ENCODE data around the gene SNUPN. TPM values are rescaled to one million over a fixed set of nuclear protein-coding genes. Genes with fewer than 3 reads are reported as not detected.

The SNUPN gene
- total RNA-seq, 4 donors from 2014 or later, result 14.2 to 18.3 (median 15.9) TPM

DNA sequence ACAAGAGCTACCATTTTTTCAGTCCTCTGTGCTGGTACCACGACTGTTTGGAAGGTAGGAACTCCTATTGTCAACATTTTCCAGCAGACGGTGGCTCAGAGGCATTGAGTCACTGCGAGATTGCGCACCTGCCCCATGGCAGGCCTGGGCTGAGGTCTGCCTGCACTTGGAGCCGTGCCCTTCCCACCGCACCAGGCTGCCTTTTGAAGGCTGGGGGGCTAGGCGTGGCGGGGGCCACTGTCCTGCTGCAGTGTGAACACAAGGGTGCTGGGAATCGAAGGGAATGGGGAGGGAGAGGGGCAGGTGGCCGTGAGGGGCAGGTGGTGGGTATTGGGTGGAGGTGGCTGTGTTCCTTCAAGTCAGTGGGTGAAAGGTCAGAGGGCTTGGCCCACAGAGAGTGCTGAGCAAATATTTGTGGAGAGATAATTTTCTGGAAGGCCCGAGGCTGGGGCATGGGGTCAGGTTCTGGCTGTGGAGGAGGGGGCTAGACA lies 38.5 kb upstream of the SNUPN start:
- H3K9me3 ChIP-seq, result no peaks in the 10 kb centered on the region
- TF ChIP-seq POLR2A (IDR thresholded peaks at IDR 0.05), result no peak
- TF ChIP-seq, protein P1, sequence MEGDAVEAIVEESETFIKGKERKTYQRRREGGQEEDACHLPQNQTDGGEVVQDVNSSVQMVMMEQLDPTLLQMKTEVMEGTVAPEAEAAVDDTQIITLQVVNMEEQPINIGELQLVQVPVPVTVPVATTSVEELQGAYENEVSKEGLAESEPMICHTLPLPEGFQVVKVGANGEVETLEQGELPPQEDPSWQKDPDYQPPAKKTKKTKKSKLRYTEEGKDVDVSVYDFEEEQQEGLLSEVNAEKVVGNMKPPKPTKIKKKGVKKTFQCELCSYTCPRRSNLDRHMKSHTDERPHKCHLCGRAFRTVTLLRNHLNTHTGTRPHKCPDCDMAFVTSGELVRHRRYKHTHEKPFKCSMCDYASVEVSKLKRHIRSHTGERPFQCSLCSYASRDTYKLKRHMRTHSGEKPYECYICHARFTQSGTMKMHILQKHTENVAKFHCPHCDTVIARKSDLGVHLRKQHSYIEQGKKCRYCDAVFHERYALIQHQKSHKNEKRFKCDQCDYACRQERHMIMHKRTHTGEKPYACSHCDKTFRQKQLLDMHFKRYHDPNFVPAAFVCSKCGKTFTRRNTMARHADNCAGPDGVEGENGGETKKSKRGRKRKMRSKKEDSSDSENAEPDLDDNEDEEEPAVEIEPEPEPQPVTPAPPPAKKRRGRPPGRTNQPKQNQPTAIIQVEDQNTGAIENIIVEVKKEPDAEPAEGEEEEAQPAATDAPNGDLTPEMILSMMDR (IDR thresholded peaks at IDR 0.05 in 4 of 5, conservative IDR thresholded peaks at IDR 0.05 in 1 of 5), result no peak
- no peaks in the 10 kb centered on the region for H3K36me3 ChIP-seq
- no peaks in the 10 kb centered on the region for H3K27me3 ChIP-seq
- no peak overlapping the region for H3K4me3 ChIP-seq
- ATAC-seq, result no peak
- H3K27ac ChIP-seq, result no peak overlapping the region
- no peak for DNase-seq
- H3K4me1 ChIP-seq, result peaks cover 22 to 26% of the 10 kb centered on the region in 2 donors
- intact Hi-C loops (cut with DNase I; ENCODE audit: low total_unique reads) (no loop called here), in situ Hi-C loops (cut with MboI; ENCODE audit: low sequenced_read_pairs in 4 of 4) (no loop called here)

DNA sequence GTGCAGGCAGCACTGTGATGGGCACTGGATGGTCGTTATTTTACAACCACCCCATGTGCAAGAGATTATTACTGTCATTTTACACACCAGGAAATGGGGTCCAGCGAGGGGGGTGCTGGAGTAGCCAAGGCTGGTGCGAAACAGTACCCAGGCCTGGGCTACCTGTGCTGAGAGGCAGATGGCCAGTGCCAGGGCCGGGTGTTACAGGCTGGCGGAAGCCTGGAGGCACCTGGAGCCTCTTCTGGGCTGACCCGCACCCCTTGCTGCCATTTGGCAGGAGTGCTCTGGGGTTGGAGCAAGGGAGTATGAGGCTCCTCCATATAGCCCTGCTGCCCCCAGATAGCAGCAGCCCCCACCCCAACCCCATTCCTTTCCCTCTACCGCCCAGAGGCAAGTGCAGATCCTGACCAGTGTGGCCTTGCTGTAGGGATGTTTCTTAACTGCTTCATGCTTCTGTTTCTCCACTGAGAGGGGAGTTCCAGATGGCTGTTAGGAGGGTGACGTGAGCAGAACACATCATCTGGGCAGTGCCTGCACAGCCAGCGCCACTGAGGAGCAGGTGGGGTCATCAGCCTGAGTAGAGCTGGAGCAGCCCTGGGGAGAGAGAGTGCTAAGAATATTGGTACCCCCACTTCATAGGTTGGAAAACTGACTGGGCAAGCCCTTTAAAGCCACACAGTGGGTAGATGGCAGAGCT lies 37.4 kb upstream of the SNUPN start:
- Histone ChIP-seq H3K27me3 (no peaks in the 10 kb centered on the region), H3K4me1 (peaks cover 22 to 28% of the 10 kb centered on the region in 2 donors), H3K27ac (peak overlapping the region in 1 of 4 donors; percentile 2), H3K9me3 (no peaks in the 10 kb centered on the region), H3K36me3 (no peaks in the 10 kb centered on the region), H3K4me3 (no peak overlapping the region)
- TF ChIP-seq POLR2A (IDR thresholded peaks at IDR 0.05), result no peak
- TF ChIP-seq, protein P1 (IDR thresholded peaks at IDR 0.05 in 4 of 5, conservative IDR thresholded peaks at IDR 0.05 in 1 of 5), result no peak
- DNase-seq (no peak), ATAC-seq (no peak)
- intact Hi-C loops (cut with DNase I; ENCODE audit: low total_unique reads), result no loop called here
- in situ Hi-C loops (cut with MboI; ENCODE audit: low sequenced_read_pairs in 4 of 4), result no loop called here

DNA sequence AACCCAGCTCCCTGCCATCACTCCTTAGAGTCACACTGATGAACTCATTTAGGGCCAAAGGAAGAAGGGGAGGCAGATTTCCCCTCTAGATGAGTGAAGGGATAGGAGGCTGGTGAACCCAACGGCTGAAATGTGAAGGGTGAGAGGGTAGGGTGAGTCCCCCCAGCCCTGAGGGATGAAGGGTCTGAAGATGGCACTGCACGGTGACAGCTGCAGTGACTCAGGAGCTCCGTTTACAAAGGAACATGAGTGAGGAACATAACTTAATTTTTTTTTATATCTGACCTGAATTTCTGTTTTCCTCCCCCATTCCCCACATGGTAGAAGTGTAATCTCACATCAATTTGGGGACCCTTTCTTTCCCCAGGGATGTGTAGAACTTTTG lies 36.2 kb upstream of the SNUPN start:
- Histone ChIP-seq H3K4me3 (no peak overlapping the region), H3K4me1 (peaks cover 12 to 18% of the 10 kb centered on the region in 2 donors), H3K36me3 (no peaks in the 10 kb centered on the region), H3K9me3 (no peaks in the 10 kb centered on the region), H3K27ac (peak overlapping the region; percentile 69 to 74 (median 73)), H3K27me3 (no peaks in the 10 kb centered on the region)
- intact Hi-C loops (cut with DNase I; ENCODE audit: low total_unique reads), result no loop called here
- DNase-seq, result no peak
- in situ Hi-C loops (cut with MboI; ENCODE audit: low sequenced_read_pairs in 4 of 4), result no loop called here
- TF ChIP-seq POLR2A (IDR thresholded peaks at IDR 0.05), result no peak
- TF ChIP-seq, protein P1 (IDR thresholded peaks at IDR 0.05 in 4 of 5, conservative IDR thresholded peaks at IDR 0.05 in 1 of 5), result no peak
- ATAC-seq, result no peak

DNA sequence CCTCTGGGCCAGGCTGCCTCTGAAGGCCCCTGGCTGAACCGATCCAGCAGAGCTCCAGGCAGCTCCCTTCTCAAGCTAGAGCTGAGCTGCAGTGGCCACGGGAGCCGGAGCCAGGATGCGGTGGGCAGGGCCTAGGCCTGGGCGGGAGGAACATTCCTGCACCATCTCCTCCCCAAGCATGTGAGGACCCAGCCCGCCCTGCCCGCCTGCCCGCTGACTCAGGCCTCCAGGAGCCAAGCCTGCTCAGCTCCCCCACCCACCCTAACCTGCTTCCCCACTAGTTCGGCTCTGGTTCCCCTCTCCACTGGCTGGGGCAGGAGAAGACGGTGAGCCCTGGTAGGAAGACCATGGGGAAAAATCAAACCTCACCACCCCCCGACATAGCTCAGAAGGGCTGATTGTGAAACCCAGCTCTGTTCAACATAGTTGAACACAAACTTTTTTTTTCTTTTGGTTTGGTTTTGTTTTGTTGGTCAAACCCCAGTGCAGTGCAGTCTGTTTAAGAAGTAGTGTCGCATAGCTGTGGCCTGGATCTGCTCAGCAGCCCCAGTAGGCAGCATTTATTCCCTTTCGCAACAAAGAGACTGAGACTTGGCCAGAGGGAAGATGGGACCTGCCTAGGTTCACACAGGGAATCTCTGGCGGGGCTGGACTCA lies 35.7 kb upstream of the SNUPN start:
- in situ Hi-C loops (cut with MboI; ENCODE audit: low sequenced_read_pairs in 4 of 4), result no loop called here

More for the DNA sequence above, 35.7 kb upstream of the SNUPN start:
- Histone ChIP-seq H3K27ac (peak overlapping the region; percentile 69 to 74 (median 73)), H3K27me3 (no peaks in the 10 kb centered on the region), H3K4me3 (no peak overlapping the region), H3K9me3 (no peaks in the 10 kb centered on the region), H3K4me1 (peaks cover 7 to 13% of the 10 kb centered on the region in 2 donors), H3K36me3 (no peaks in the 10 kb centered on the region)
- no peak for TF ChIP-seq POLR2A (IDR thresholded peaks at IDR 0.05)
- TF ChIP-seq, protein P1 (IDR thresholded peaks at IDR 0.05 in 4 of 5, conservative IDR thresholded peaks at IDR 0.05 in 1 of 5), result no peak
- intact Hi-C loops (cut with DNase I; ENCODE audit: low total_unique reads), result no loop called here
- DNase-seq, result peak; percentile 58 to 81
- peak; percentile 48 to 65 for ATAC-seq

Data from gastrocnemius medialis (tissue), 4 donors.